NOMO-1 treated with DMSO at 0.1 percent for 48 hours (cell line): ENCODE data around the gene RASGRP2.

Experiments
- DNase-seq: peaks from one replicate; lab custom pipeline; 2025; ENCODE audit not compliant: unreplicated experiment; lab: John Stamatoyannopoulos, UW

The RASGRP2 gene

GRCh38 chr11:64757549-64758329, 13.8 kb upstream of the RASGRP2 start:
- no peak for DNase-seq

- no peak for DNase-seq
Observed at GRCh38 chr11:64755681-64756361, 11.9 kb upstream of the RASGRP2 start.

GRCh38 chr11:64754919-64755662, 11.1 kb upstream of the RASGRP2 start:
- DNase-seq, result no peak

GRCh38 chr11:64754124-64754918, 10.4 kb upstream of the RASGRP2 start:
- no peak for DNase-seq

GRCh38 chr11:64753380-64754123, 9.6 kb upstream of the RASGRP2 start:
- no peak for DNase-seq

- no peak for DNase-seq
Observed at GRCh38 chr11:64753019-64753379, 9.1 kb upstream of the RASGRP2 start.

- DNase-seq, result no peak
Observed at GRCh38 chr11:64752175-64752970, 8.4 kb upstream of the RASGRP2 start.

GRCh38 chr11:64751580-64751979, 7.6 kb upstream of the RASGRP2 start:
- DNase-seq, result no peak

- no peak for DNase-seq
Observed at GRCh38 chr11:64751136-64751535, 7.2 kb upstream of the RASGRP2 start.

- no peak for DNase-seq
Observed at GRCh38 chr11:64750361-64751054, 6.6 kb upstream of the RASGRP2 start.

- no peak for DNase-seq
Observed at GRCh38 chr11:64747961-64748665, 4.2 kb upstream of the RASGRP2 start.

- no peak for DNase-seq
Observed at GRCh38 chr11:64746486-64746885, 2.5 kb upstream of the RASGRP2 start.

- DNase-seq, result no peak
Observed at GRCh38 chr11:64745521-64746328, 1.8 kb upstream of the RASGRP2 start.

- peak; percentile 64 for DNase-seq
Observed at GRCh38 chr11:64745189-64745520, 1.2 kb upstream of the RASGRP2 start.

- DNase-seq, result no peak
Observed at GRCh38 chr11:64744544-64745188, 724 bp upstream of the RASGRP2 start.

- DNase-seq, result peak; percentile 64
Observed at GRCh38 chr11:64742889-64743590, 902 bp downstream of the RASGRP2 start.
